Fibroblast of skin of back (primary cell): ENCODE results near the gene PSEN1.

Experiments
- DNase-seq: peaks from one replicate; pipeline ENCODE4 v3.0.0-alpha.2; 2013

The PSEN1 gene

DNA sequence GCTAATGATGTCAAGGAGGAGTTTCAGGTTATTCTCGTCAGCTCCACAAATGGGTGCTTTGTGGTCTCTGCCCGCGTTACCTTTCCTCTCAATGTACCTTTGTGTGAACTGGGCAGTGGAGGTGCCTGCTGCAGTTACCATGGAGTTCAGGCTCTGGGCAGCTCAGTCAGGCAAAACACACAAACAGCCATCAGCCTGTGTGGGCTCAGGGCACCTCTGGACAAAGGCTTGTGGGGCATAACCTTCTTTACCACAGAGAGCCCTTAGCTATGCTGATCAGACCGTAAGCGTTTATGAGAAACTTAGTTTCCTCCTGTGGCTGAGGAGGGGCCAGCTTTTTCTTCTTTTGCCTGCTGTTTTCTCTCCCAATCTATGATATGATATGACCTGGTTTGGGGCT is 84.3 kb downstream of the PSEN1 start:
- no peak for DNase-seq

GRCh38 chr14:73221945-73222344 is 85.6 kb downstream of the PSEN1 start:
- DNase-seq: peak; percentile 70

DNA sequence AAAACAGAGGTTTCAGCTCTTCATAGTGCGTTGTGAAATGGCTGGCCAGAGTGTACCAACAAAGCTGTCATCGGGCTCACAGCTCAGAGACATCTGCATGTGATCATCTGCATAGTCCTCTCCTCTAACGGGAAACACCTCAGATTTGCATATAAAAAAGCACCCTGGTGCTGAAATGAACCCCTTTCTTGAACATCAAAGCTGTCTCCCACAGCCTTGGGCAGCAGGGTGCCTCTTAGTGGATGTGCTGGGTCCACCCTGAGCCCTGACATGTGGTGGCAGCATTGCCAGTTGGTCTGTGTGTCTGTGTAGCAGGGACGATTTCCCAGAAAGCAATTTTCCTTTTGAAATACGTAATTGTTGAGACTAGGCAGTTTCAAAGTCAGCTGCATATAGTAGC is 86.7 kb downstream of the PSEN1 start:
- no peak for DNase-seq

DNA sequence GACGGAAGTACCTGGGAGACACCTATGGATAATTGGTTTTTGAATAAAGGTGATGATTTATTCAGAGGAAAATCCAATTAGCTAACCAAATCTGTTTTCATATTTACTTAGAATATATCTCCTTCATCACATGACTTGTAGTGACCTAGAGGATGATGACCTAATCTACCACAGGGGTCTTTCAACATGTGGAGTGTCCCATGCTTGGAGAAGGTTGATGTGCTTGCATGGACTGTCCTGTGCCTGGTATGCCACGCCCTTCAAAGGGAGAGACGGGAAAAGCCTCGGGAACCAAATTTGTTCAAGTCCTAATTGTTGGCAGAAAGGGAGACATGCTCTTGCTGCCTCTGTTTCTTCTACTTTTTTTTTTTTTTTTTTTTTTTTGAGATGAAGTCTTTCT is 89.2 kb downstream of the PSEN1 start:
- DNase-seq: no peak

- DNase-seq: peak; percentile 80
These were observed 91.8 kb downstream of the PSEN1 start for GRCh38 chr14:73227812-73228781.

- no peak for DNase-seq
These were observed 93.7 kb downstream of the PSEN1 start for GRCh38 chr14:73230051-73230450.

- no peak for DNase-seq
These were observed 95.9 kb downstream of the PSEN1 start for GRCh38 chr14:73231981-73232851.

GRCh38 chr14:73232984-73233383 is 96.7 kb downstream of the PSEN1 start:
- no peak for DNase-seq

DNA sequence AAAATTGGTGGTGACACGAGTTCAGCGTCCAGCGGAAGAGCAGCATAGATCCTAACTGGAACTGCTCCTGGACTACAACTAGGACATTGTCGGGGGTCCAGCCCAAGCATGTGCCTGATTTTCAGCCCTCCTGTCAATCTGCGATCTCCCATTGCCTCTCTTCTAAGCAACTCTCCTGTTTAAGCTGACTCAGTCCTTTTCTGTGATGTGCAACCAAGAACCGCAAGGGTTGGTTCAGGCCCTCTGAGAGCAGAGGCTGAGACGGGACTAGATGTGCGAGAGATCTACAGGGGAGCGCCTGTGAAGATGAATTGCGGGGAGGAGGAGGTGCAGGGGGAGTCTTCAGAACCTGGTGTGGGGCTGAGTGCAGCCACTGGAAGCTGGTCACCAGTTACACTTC is 97.3 kb downstream of the PSEN1 start:
- no peak for DNase-seq

DNA sequence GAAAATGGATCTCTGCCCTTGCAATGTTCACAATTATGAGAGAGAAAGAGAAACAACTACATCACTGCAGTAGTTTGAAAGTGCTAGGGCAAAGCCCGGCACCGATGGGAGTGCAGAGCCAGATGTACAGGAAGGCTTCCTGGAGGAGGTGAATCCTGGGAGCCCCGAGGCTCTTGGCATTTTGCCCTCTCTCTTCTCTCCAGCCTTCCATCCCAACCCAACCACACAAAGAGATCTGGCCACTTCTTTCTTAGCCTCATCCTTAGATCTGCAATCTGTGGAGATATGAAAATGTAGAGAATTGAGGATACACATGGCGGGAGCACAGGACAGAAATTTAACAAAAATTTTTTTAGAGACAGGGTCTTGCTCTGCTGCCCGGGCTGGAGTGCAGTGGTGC is 97.7 kb downstream of the PSEN1 start:
- DNase-seq: no peak

GRCh38 chr14:73234586-73235394 is 98.5 kb downstream of the PSEN1 start:
- DNase-seq: no peak

GRCh38 chr14:73235531-73236155 is 99.3 kb downstream of the PSEN1 start:
- DNase-seq: no peak

GRCh38 chr14:73236157-73236556 is 99.8 kb downstream of the PSEN1 start:
- no peak for DNase-seq

GRCh38 chr14:73236752-73237218 is 100.5 kb downstream of the PSEN1 start:
- no peak for DNase-seq

- DNase-seq: no peak
These were observed 101.0 kb downstream of the PSEN1 start, which contains the start of gene PAPLN for GRCh38 chr14:73237219-73237785. Gene PAPLN (plus strand): TSS chr14:73237506. CDS start chr14:73239779, 2,273 bp downstream.

DNA sequence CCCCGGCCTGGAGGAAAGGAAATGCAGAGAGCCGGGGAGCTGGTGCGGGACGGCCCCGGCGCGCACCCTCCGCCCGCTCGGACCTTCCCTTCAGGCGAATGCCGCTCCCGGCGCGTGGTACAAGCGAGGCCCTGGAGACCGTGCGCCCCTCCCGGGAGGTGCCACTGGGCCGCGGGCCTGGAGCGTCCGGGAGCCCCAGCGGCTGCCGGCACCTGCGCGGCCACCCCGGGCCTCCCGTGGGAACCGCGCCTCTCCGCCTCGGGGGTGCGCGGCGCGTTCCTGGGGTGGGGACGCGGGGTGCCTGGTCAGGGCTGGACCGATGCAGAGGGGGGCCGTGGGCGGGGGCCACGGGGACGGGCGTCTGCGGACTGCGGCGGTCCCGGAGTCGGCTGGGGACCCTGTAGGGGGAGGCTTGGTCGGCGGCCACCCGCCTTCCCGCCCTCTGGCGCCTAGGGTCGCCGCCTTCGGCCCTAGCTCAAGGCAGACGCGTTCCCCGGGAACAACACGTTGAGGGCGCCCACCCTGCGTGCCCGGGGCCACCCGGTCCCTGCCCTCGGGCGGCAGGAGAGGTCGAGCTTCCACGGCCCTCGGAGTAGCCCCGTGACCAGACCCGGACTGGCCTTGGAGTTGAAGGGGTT is 101.6 kb downstream of the PSEN1 start:
- no peak for DNase-seq

GRCh38 chr14:73238424-73238852 is 102.1 kb downstream of the PSEN1 start:
- peak; percentile 88 for DNase-seq

GRCh38 chr14:73238941-73239340 is 102.6 kb downstream of the PSEN1 start:
- DNase-seq: no peak

DNA sequence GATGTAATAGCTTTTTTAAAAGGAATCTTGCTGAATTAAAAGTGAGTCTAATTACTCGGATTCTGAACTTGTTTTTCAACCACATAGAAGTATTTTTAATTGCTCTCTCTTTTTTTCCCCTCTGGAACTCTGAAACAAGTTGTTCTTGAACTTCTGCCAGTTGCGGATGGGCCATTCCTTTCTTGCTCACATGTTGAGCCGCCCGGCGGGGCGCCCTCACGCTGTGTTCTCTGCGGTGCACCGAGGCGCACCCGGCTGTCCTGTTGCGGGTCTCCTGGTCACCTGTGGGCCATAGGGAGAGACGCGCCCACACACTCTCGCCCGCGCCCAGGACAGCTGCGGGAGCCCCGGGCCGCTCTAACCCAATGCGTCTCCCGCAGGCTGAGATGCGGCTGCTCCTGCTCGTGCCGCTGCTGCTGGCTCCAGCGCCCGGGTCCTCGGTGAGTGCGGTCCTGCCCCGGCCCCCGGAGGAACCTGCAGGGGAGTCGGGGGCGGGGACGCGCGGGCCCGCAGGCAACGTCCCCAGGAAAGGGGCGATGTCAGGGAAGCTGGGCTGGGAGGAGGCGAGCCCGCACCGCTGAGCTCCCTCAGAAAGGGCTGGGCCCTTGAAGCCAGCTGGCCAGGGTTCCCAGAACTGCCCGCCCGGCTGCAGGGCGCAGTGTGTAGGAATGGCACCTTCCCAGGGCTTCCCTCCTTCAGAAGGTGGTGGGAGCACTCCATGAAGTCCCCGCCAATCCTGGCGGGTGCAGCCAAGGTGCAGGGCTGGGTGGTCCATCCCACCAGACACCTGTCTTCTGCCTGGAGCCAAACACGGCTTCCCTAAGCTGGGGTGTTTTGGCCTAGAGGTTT is 103.3 kb downstream of the PSEN1 start:
- peak; percentile 71 for DNase-seq
